WTC11 (cell line): ENCODE measurements around the gene SMARCC2.

Experiments used
- CTCF ChIP-seq: fragments of 200-600 bp; IDR thresholded peaks from 2 replicates; pipeline ENCODE4 v1.8.0; 2022; ENCODE audit warnings: antibody characterized with exemption
- E2F1 ChIP-seq: sonication (generic); formaldehyde crosslinking; IDR thresholded peaks from 2 replicates; pipeline ENCODE4 v1.8.0; 2022; ENCODE audit warnings: mild to moderate bottlenecking, missing genetic modification reagents
- E2F4 ChIP-seq: sonication (generic); formaldehyde crosslinking; IDR thresholded peaks from 2 replicates; pipeline ENCODE4 v1.8.1; 2022; ENCODE audit warnings: low read depth, mild to moderate bottlenecking, moderate library complexity, missing genetic modification reagents, borderline replicate concordance
- FOXP1 ChIP-seq: sonication (generic); formaldehyde crosslinking; IDR thresholded peaks from 2 replicates; pipeline ENCODE4 v1.8.0; 2022; ENCODE audit warnings: missing genetic modification reagents, mild to moderate bottlenecking, moderate library complexity, borderline replicate concordance
- JUN ChIP-seq: sonication (generic); formaldehyde crosslinking; IDR thresholded peaks from 2 replicates; pipeline ENCODE4 v1.8.0; 2023; ENCODE audit warnings: mild to moderate bottlenecking, missing genetic modification reagents
- NR3C1 ChIP-seq: sonication (generic); formaldehyde crosslinking; conservative IDR thresholded peaks from 2 replicates; pipeline ENCODE4 v1.8.1; 2023; ENCODE audit warnings: low read depth, mild to moderate bottlenecking, missing genetic modification reagents
- TEAD4 ChIP-seq: sonication (generic); formaldehyde crosslinking; IDR thresholded peaks from 2 replicates; pipeline ENCODE4 v1.8.0; 2022; ENCODE audit warnings: mild to moderate bottlenecking, missing genetic modification reagents
- ZBTB21 ChIP-seq: sonication (generic); formaldehyde crosslinking; IDR thresholded peaks from 2 replicates; pipeline ENCODE4 v1.8.1; 2023; ENCODE audit warnings: mild to moderate bottlenecking, missing genetic modification reagents, borderline replicate concordance
- ZNF138 ChIP-seq: sonication (generic); formaldehyde crosslinking; conservative IDR thresholded peaks from 2 replicates; pipeline ENCODE4 v1.8.1; 2022; ENCODE audit warnings: mild to moderate bottlenecking, moderate library complexity, missing genetic modification reagents
- TF ChIP-seq, protein P1 (sequence below): fragments of 250-450 bp; sonication (Bioruptor Pico); IDR thresholded peaks from 2 replicates; pipeline ENCODE4 v1.9.0; 2021; ENCODE audit warnings: mild to moderate bottlenecking, borderline replicate concordance

DNA sequence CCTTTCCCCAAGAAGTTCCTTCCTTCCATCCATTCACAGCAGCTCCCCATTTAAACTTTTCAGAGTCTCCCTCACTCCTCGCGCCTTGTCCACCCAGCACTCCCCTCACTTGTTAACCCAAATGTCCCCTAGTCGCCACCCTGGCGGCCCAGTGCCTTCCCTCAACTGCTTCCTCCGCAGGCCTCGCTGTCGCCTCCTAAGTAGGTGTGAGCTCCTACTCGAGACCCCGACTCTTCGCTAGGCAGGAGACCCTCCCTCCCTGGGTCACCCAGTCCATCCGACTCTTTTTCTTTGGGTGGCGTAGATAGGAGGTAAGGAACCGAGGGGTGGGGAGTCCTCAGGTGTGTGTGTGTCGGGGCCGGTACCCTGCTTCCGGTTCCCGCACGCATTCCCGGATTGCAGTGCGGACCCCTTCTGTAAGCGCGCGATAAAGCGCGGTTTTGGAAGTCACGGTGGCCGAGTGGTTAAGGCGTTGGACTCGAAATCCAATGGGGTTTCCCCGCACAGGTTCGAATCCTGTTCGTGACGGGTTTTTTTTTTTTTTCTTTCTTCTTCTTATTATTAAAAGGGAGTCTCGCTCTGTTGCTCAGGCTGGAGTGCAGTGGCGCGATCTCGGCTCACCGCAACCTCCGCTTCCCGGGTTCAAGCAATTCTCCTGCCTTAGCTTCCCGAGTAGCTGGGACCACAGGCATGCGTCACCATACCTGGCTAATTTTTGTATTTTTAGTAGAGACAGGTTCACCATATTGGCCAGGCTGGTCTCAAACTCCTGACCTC lies 823 bp upstream of the SMARCC2 start:
- TF ChIP-seq CTCF (no peak), ZNF138 (CRISPR knock-in tag) (no peak), NR3C1 (CRISPR knock-in tag) (no peak), ZBTB21 (CRISPR knock-in tag) (no peak), TEAD4 (CRISPR knock-in tag) (no peak), E2F4 (CRISPR knock-in tag) (no peak), E2F1 (CRISPR knock-in tag) (no peak), FOXP1 (peak; percentile 36; the same call in 1 of the 2 replicates), JUN (no peak)
- TF ChIP-seq, protein P1, sequence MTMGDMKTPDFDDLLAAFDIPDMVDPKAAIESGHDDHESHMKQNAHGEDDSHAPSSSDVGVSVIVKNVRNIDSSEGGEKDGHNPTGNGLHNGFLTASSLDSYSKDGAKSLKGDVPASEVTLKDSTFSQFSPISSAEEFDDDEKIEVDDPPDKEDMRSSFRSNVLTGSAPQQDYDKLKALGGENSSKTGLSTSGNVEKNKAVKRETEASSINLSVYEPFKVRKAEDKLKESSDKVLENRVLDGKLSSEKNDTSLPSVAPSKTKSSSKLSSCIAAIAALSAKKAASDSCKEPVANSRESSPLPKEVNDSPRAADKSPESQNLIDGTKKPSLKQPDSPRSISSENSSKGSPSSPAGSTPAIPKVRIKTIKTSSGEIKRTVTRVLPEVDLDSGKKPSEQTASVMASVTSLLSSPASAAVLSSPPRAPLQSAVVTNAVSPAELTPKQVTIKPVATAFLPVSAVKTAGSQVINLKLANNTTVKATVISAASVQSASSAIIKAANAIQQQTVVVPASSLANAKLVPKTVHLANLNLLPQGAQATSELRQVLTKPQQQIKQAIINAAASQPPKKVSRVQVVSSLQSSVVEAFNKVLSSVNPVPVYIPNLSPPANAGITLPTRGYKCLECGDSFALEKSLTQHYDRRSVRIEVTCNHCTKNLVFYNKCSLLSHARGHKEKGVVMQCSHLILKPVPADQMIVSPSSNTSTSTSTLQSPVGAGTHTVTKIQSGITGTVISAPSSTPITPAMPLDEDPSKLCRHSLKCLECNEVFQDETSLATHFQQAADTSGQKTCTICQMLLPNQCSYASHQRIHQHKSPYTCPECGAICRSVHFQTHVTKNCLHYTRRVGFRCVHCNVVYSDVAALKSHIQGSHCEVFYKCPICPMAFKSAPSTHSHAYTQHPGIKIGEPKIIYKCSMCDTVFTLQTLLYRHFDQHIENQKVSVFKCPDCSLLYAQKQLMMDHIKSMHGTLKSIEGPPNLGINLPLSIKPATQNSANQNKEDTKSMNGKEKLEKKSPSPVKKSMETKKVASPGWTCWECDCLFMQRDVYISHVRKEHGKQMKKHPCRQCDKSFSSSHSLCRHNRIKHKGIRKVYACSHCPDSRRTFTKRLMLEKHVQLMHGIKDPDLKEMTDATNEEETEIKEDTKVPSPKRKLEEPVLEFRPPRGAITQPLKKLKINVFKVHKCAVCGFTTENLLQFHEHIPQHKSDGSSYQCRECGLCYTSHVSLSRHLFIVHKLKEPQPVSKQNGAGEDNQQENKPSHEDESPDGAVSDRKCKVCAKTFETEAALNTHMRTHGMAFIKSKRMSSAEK (CRISPR knock-in tag) = no peak
